Upper lobe of left lung (tissue), 6 donors: ENCODE measurements around the gene KCNJ1. TPM values are rescaled to one million over a fixed set of nuclear protein-coding genes. Genes with fewer than 3 reads are reported as not detected.

ENCODE experiments used
- ATAC-seq, 2 donors: fragments of 200-7000 bp; cut with Tn5 transposase; one replicate each; pipeline ENCODE4 v1.9.1; 2022; ENCODE audit warnings: mild to moderate bottlenecking in 2 of 2, moderate library complexity in 2 of 2; ENCODE audit not compliant: low FRiP score in 2 of 2
- DNase-seq, 2 donors: peaks; one replicate each; pipeline ENCODE4 v3.0.0-alpha.2; 2019 to 2020
- H3K27ac ChIP-seq, 4 donors: fragments of 200-600 bp; sonication (generic); one replicate each; pipeline ENCODE4 v1.5.1; 2016 to 2019
- H3K27me3 ChIP-seq, 4 donors: fragments of 200-600 bp; sonication (generic); one replicate each; pipeline ENCODE4 v1.5.1; 2017 to 2019
- H3K36me3 ChIP-seq, 4 donors: fragments of 200-600 bp; sonication (generic); one replicate each; pipeline ENCODE4 v1.5.1; 2016 to 2019
- H3K4me1 ChIP-seq, 4 donors: fragments of 200-600 bp; sonication (generic); one replicate each; pipeline ENCODE4 v1.5.1; 2018 to 2019
- H3K4me3 ChIP-seq, 4 donors: fragments of 200-600 bp; sonication (generic); one replicate each; pipeline ENCODE4 v1.5.1; 2017 to 2019; ENCODE audit warnings: mild to moderate bottlenecking in 2 of 4, moderate library complexity in 1 of 4
- H3K9me3 ChIP-seq, 4 donors: fragments of 200-600 bp; sonication (generic); one replicate each; pipeline ENCODE4 v1.5.1; 2018 to 2019
- EP300 ChIP-seq, 4 donors: sonication (generic); formaldehyde crosslinking; IDR thresholded peaks; one replicate each; pipeline ENCODE4 v1.5.1; 2017; ENCODE audit warnings: antibody characterized with exemption in 4 of 4, control low read depth in 2 of 4
- POLR2A ChIP-seq, 4 donors: fragments of 450-650 bp; IDR thresholded peaks; one replicate each; pipeline ENCODE4 v1.5.1; 2016 to 2017; ENCODE audit warnings: antibody characterized with exemption in 4 of 4, mild to moderate bottlenecking in 2 of 4
- POLR2AphosphoS5 ChIP-seq, 2 donors: sonication (generic); formaldehyde crosslinking; IDR thresholded peaks; one replicate each; pipeline ENCODE4 v1.5.1; 2017; ENCODE audit warnings: antibody characterized with exemption in 2 of 2
- WGBS, 2 donors: methylation state at CpG; one replicate each; pipeline ENCODE4 v1.1.5; 2017 to 2018; 5-methylcytosine and 5-hydroxymethylcytosine counted together
- total RNA-seq, 6 donors: library from RNA; depleted of rRNA in 4 of 6; stranded (reverse); fragments of >200 nt in 4 of 6; gene quantifications; one replicate each; pipeline versions ENCODE4 v1.1.0 to v1.2.1, GENCODE V29; 2016 to 2021
- TF ChIP-seq, protein P1 (sequence below), 6 experiments: fragments of 450-650 bp in 4 of 6; fragments of 200-600 bp in 2 of 6; sonication (generic) in 2 of 6; IDR thresholded peaks; one replicate each; pipeline ENCODE4 v1.5.1; 2016 to 2019; ENCODE audit warnings: antibody characterized with exemption in 6 of 6
- donor health status: DM: no; HTN: no; CAD: no; lungs with moderate emphysema.
- donor health status: DM: no; HTN: yes; CAD: no; lungs with severe emphysema.

The KCNJ1 gene
- total RNA-seq, 6 donors from 2014 or later: 0.15 to 0.59 (median 0.20) TPM; not detected in 3

DNA sequence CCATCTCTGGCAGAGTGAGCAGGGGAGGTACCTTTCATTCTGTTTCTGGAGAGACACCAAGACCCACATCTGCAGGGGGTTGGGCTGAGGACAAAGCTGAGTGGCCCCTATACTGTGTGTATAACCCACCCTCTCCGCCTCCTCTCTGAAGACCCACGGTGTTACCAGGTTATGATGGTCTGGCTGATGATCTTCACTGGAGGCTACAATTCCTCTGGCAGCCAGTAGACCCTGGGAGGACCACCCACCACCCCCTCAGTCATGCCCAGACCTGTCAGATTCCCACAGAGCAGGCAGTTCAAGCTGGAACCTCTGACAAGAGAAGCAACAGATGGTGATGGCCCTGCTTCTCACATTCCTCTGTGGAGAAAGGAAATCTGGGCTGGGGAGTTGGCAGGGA, 11.4 kb upstream of the KCNJ1 start:
- Histone ChIP-seq H3K4me1 (no peaks in the 10 kb centered on the region), H3K27ac (no peak overlapping the region), H3K36me3 (no peaks in the 10 kb centered on the region), H3K4me3 (no peak overlapping the region), H3K27me3 (no peaks in the 10 kb centered on the region), H3K9me3 (no peaks in the 10 kb centered on the region)
- ATAC-seq (no peak), DNase-seq (no peak)
- WGBS, 2 donors: 40 to 91% methylated on average over 1 to 2 of the region's 2 CpGs
- TF ChIP-seq POLR2A (IDR thresholded peaks at IDR 0.05) (no peak), POLR2AphosphoS5 (IDR thresholded peaks at IDR 0.05) (no peak), EP300 (IDR thresholded peaks at IDR 0.05) (no peak)
- TF ChIP-seq, protein P1, sequence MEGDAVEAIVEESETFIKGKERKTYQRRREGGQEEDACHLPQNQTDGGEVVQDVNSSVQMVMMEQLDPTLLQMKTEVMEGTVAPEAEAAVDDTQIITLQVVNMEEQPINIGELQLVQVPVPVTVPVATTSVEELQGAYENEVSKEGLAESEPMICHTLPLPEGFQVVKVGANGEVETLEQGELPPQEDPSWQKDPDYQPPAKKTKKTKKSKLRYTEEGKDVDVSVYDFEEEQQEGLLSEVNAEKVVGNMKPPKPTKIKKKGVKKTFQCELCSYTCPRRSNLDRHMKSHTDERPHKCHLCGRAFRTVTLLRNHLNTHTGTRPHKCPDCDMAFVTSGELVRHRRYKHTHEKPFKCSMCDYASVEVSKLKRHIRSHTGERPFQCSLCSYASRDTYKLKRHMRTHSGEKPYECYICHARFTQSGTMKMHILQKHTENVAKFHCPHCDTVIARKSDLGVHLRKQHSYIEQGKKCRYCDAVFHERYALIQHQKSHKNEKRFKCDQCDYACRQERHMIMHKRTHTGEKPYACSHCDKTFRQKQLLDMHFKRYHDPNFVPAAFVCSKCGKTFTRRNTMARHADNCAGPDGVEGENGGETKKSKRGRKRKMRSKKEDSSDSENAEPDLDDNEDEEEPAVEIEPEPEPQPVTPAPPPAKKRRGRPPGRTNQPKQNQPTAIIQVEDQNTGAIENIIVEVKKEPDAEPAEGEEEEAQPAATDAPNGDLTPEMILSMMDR (IDR thresholded peaks at IDR 0.05): no peak

DNA sequence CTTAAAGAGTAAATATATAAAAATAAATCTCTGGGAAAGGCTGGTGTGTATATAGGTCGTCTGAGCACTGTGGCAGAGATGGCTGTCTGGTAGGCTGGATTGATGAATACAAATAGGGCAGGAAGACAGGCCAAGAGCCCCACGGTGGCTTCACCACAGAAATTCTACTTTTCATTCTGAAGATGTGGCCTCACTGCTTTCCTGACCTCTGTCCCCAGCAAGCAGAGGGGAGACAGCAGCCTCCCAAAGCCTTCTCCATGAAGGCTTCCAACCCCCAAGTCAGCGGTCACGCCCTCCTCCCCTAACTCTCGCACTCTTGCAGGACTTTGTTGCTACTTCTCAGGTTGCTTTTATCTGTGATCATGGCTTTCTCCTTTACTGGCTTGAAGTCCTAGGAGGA, 10.6 kb upstream of the KCNJ1 start:
- 79 to 82% methylated on average over 5 of the region's 5 CpGs for WGBS, 2 donors
- Histone ChIP-seq H3K9me3 (no peaks in the 10 kb centered on the region), H3K27ac (no peak overlapping the region), H3K27me3 (no peaks in the 10 kb centered on the region), H3K4me1 (no peaks in the 10 kb centered on the region), H3K4me3 (no peak overlapping the region), H3K36me3 (no peaks in the 10 kb centered on the region)
- no peak for DNase-seq
- TF ChIP-seq POLR2A (IDR thresholded peaks at IDR 0.05): no peak
- no peak for TF ChIP-seq POLR2AphosphoS5 (IDR thresholded peaks at IDR 0.05)
- TF ChIP-seq, protein P1 (IDR thresholded peaks at IDR 0.05): no peak
- no peak for TF ChIP-seq EP300 (IDR thresholded peaks at IDR 0.05)
- no peak for ATAC-seq

DNA sequence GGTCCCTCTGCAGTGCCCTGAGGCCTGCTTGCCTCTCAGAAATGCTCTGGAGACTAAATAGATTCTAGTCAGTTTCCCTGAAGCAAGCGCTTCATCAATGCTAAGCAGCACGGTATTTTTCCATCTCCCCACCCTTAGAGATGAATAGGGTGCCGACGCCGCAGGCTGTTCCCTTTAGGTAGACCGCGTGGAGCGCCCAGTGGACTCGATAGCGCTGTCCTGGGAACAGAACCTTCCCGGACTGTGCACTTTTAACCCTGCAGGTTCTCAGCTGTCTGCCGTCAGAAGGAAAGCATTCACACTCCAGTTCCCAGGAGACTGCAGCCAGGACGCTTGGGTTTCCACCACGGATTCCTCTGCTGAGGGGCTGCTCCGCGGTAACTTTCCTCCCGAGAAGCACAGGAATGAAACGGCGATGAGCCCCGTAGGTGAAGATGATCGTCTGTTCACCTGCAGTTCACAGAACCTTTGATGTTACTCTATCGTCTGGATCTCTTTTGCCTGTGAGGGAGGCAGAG, 9.1 kb upstream of the KCNJ1 start:
- Histone ChIP-seq H3K27me3 (no peaks in the 10 kb centered on the region), H3K27ac (no peak overlapping the region), H3K4me1 (no peaks in the 10 kb centered on the region), H3K4me3 (no peak overlapping the region), H3K9me3 (no peaks in the 10 kb centered on the region), H3K36me3 (no peaks in the 10 kb centered on the region)
- no peak for DNase-seq
- 84 to 90% methylated on average over 21 to 22 of the region's 22 CpGs for WGBS, 2 donors
- no peak for TF ChIP-seq POLR2A (IDR thresholded peaks at IDR 0.05)
- TF ChIP-seq POLR2AphosphoS5 (IDR thresholded peaks at IDR 0.05): no peak
- no peak for TF ChIP-seq EP300 (IDR thresholded peaks at IDR 0.05)
- TF ChIP-seq, protein P1 (IDR thresholded peaks at IDR 0.05): no peak
- ATAC-seq: no peak

DNA sequence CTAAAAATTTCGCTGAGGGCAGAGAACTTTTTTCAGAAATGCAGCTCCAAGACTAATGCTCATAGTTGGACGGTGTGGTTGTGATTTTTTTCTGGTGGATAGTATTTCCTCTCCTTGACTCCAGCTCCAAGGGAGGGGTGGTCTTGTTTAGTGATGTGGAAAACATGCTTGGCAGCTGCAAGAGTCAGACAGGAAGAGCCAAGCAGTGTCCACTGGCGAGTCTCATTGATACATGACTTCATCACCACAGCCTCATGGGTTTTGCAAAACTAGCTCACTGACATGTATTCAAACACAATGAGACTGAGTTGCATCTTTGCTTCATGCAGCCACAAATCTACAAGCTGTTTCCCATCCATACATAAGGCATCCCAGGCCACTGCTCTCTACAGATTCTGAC, 7.3 kb upstream of the KCNJ1 start:
- WGBS, 2 donors: 67 to 79% methylated on average over 3 of the region's 3 CpGs
- no peaks in the 10 kb centered on the region for H3K4me1 ChIP-seq
- DNase-seq (no peak), ATAC-seq (no peak)
- H3K4me3 ChIP-seq: no peak overlapping the region
- no peaks in the 10 kb centered on the region for H3K9me3 ChIP-seq
- no peaks in the 10 kb centered on the region for H3K27me3 ChIP-seq
- no peak overlapping the region for H3K27ac ChIP-seq
- H3K36me3 ChIP-seq: no peaks in the 10 kb centered on the region
- TF ChIP-seq POLR2AphosphoS5 (IDR thresholded peaks at IDR 0.05): no peak

DNA sequence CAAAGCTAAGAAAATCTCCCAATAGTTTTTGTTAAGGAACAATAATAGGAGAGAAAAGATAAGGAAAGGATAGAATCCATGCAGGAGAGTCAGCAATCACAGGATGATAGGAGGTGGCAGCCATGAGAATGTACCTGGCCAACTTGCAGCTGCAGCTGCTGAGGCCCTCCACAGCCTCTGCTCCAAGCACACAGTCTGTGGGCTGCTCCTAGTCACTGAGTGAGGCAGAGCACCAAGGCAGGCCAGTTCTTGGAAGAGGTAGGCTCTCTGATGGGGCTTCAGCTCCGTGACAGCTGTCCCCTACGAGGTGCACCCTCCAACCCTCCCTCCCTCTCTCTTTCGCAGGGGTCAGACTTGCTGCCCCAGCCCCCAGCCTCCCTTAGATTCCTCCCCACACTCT, 5.5 kb upstream of the KCNJ1 start:
- no peak for DNase-seq
- TF ChIP-seq POLR2AphosphoS5 (IDR thresholded peaks at IDR 0.05): no peak
- TF ChIP-seq, protein P1 (IDR thresholded peaks at IDR 0.05): no peak
- WGBS, 2 donors: 82 to 92% methylated on average over 3 of the region's 3 CpGs

More for the DNA sequence above, 5.5 kb upstream of the KCNJ1 start:
- H3K27ac ChIP-seq: no peak overlapping the region
- H3K36me3 ChIP-seq: no peaks in the 10 kb centered on the region
- no peak for ATAC-seq
- no peak overlapping the region for H3K4me3 ChIP-seq
- no peaks in the 10 kb centered on the region for H3K27me3 ChIP-seq
- H3K9me3 ChIP-seq: no peaks in the 10 kb centered on the region
- no peaks in the 10 kb centered on the region for H3K4me1 ChIP-seq
